ENCODE data around the gene TP63.

DNA sequence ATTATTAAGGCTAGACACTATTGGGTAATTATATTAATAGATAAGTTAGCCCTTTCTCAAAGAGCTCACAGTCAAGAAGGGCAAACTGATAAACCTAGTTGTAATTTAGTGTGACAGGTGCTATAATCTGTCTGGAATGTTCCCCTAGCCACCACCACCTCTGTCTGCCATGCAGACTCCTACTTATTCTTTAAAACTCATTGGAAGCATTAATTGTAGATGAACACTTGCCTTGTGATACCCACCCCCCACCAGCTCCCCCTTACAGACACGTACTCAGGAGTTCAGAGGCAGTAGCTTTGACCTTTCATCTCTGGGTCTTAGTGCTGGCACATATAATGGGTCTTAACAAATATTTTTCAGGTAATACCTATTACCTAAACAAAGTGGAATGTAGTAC is 195.9 kb downstream of the TP63 start:
- TF ChIP-seq POLR2A (IDR thresholded peaks at IDR 0.05) (no peak), CTCF (IDR thresholded peaks at IDR 0.05) (no peak)

Data from uterus (tissue), 2 donors.